Left renal pelvis (tissue), 4 donors: ENCODE measurements around the gene SST. TPM values are rescaled to one million over a fixed set of nuclear protein-coding genes. Genes with fewer than 3 reads are reported as not detected.

ENCODE experiments used
- DNase-seq, 4 donors: peaks; one replicate each; pipeline ENCODE4 v3.0.0-alpha.2; 2013; ENCODE audit warnings: low read depth in 4 of 4, low spot score in 3 of 4
- polyA plus RNA-seq, 4 donors: library from polyadenylated mRNA; unstranded; fragments of 120-200 nt; gene quantifications; one replicate each; pipeline ENCODE4 v1.2.1, GENCODE V29; 2013; ENCODE audit not compliant: insufficient read length in 4 of 4

Gene SST
- polyA plus RNA-seq, 4 donors = 0.27 to 3.4 (median 0.50) TPM

GRCh38 chr3:187636528-187636927 is 33.7 kb downstream of the SST start:
- DNase-seq = no peak

- no peak for DNase-seq
Measured at GRCh38 chr3:187630404-187630803, 39.8 kb downstream of the SST start.

GRCh38 chr3:187629711-187630110 is 40.5 kb downstream of the SST start:
- DNase-seq = no peak

- no peak for DNase-seq
Measured at GRCh38 chr3:187628169-187628568, 42.0 kb downstream of the SST start.

GRCh38 chr3:187626581-187626980 is 43.6 kb downstream of the SST start:
- DNase-seq = no peak

- DNase-seq = no peak
Measured at GRCh38 chr3:187624588-187624987, 45.6 kb downstream of the SST start.

- DNase-seq = no peak
Measured at GRCh38 chr3:187623285-187623814, 46.8 kb downstream of the SST start.

- DNase-seq = no peak
Measured at GRCh38 chr3:187621881-187622280, 48.3 kb downstream of the SST start.

- no peak for DNase-seq
Measured at GRCh38 chr3:187619461-187619860, 50.7 kb downstream of the SST start.

Other genes with a start within 250 kb of the SST start
- not detected for gene RTP2, start 32.2 kb upstream of the SST start, polyA plus RNA-seq
- gene BCL6, start 75.1 kb upstream of the SST start, polyA plus RNA-seq = 10 to 100 TPM in 3 of 4 donors, 1 to 10 TPM in 1; 9.2 to 14.9 (median 12.6) TPM